ENCODE data around the gene APC.

APC gene

DNA sequence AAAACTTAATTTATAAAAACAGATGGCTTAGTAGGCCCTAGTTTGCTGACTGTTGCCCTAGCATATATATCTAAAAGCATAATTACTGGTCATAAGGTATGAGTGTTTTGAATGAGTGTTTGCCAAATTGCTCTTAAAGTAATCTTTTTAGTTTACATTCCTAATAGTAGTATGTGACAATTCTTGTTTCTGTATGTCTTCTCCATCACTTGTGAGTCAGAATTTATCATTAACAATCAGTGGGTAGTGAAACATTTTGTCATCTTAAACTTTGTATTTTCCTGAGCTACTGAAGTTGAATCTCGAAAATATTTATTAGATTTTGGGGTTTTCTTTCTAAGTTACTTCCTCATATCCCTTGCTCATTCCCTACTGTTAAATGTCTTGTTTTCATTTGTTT is 49.6 kb downstream of the APC start:
- no peak for DNase-seq (ENCODE audit: low spot score)

DNA sequence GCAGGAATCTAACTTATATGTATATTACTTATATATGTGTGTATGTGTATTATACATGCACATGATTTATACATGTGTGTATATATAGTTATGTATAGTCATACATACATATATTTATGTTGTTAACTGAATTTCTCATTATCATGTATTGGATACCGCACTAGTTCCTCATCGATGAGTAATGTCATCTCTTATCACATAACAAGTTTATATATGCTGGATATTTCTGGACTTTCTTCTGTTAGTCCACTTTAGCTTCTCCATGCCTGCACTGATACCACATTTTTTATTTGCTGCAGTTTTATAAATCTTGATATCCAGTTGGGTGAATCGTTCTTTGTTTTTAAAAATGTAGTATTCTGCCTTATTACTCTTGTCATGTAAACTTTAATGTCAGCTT is 50.2 kb downstream of the APC start:
- DNase-seq (ENCODE audit: low spot score), result no peak

DNA sequence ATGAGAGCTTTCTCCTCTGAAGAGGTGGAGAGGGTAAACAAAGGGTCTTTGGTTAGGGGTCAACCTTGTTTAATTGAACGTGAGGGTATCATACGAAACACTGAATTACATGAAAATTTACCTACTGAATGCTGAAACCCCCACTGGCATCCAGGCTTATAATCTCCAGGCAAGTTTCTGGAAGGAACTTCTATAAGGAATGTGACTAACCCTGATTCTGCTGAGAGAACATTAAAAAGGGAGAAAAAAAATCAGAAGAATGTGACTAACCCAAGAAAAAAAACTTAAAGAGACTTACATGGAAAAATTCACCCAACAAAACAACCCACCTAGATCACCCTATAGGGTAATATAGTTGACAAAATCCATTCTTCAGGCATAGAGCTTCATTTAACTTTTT is 55.5 kb downstream of the APC start:
- no peak for DNase-seq (ENCODE audit: low spot score)

DNA sequence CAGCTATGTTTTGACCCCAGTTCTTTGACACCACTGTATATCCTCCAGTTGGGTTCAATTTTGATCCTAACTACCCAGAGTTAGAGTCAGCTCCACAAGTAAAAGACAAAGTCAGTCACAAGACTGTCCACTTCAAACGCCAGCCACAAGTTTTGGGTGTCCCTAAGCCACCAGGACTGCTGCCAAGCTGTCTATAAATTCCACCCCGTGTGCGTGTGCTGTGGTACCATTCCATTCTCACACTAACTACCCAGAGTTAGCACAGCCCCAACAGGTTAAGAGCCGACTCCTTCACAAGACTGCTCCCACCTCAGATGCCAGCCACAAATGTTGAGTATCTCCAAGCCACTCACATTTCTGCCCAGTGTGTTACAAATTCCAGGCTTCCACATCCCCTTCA is 56.7 kb downstream of the APC start:
- no peak for DNase-seq (ENCODE audit: low spot score)

DNA sequence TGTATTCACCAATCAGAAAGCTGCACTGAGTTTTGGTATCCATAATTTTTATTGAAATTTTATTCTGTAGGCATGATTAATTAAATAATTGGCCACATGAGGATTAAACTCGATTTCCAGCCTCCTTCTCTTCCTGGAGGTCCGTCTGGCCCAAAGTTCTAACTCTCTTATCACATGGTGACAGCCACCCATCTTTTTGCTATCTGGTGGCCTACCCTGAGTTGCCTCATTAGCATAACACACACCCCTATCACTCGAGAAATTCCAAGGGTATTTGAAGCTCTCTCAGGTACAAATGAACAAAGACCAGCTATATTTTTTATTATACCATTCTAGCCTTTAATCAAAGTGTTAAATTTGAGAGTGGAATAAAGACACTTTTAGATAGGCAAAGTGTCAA is 57.7 kb downstream of the APC start:
- DNase-seq (ENCODE audit: low spot score), result no peak

DNA sequence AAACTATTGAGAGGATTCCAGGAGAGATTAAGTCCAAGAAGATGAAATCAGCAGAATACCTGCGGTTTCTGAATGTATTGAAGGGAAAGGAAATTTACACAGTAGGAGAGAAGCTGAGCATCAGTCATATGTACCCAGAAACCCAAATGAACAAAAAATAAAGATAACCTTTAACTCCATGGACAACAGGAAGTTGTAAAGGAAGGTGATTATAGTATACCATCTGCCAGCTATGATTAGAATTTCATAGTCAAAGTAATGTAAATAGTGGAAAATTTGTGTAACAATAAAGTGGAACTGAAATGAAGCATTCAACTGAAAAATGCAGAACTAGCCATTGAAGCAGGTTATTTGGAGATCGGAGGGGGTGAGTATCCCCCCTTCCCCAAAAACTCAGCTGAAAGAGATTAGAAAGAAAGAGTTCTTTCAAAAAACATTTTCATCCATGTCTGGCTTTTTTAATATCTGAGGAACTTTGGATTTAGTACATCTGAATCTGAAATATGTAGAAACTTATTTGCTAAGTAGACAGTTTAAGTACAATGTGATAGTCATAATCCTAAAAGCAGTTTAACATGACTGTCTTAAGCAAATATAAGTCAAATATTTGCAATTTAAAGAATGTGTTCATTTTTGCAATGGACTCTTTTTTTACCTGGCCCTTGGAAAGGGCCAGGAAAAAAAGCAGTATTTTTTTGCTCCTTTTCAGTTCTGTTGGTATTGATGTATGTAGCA is 58.4 kb downstream of the APC start:
- no peak for DNase-seq (ENCODE audit: low spot score)

DNA sequence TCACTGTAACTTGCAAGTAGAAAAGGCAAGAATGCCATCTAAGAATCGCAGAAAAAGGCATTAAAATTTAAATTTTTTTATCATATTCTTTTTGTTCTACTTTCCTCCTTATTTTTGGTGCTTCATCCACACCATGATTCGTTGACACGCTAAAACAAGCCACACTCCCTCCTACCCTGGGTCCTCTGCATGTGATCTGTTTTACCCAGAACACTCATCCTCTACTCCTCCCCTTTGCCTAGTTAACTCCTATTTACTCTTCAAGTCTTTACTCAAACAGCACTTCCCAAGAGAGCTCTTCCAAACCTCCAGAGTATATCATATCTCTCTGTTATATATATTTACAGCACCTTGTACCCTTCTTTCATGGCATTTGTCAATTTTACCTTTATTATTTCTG is 62.0 kb downstream of the APC start:
- no peak for DNase-seq (ENCODE audit: low spot score)

DNA sequence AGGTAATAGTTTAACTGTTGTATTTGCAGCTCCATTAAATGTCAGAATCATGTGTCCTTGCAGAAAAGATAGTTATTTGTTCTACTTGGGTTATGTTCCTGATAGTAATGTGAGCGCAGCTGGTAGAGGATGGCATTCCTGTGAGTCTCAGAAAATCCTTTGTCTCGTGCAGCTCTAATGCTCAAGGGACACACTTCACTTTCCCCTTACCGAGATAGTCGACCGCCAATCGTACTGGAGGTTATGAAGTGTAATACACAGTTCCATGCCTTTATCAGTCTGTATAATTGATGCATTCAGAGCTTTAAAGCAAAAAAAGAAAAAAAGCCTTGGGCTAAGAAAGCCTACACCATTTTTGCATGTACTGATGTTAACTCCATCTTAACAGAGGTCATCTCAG is 63.2 kb downstream of the APC start:
- DNase-seq (ENCODE audit: low spot score), result no peak

DNA sequence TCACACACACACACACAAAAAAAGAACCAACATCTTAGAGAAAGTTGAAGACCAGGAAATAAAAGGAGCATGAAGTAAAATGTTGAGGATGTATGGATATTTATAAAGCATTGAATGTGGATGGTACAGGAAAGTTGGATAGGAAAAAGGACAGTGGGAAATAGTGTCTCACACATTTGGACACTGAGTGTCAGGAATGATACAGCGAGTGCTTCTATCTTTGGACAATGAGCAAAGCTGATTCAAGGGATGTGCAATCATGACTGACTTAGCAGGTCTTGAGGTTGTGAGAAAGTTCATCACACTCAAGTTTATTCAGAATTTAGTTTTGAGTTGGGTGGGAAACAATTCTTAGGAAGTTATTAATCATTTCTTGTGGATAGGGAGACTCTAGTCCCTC is 73.3 kb downstream of the APC start:
- no peak for DNase-seq (ENCODE audit: low spot score)

DNA sequence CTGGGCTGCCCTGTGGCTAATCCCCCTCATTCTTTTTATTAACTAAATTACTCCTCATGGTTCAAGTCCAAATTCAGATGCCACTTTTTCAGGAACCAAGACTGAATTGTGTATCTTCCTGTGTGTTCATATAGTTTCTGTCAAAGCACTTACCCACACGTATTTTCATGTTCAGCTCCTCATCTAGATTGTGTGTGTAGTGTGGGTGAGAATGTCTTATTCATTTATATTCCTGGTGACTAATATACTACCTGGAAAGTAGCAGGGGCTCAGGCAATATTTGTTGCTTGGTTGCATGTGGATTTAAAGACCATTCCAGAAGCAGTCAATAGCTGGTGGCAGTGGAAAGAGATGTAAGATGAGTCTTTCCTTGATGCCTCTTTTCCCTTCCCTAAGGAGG is 74.9 kb downstream of the APC start:
- no peak for DNase-seq (ENCODE audit: low spot score)

DNA sequence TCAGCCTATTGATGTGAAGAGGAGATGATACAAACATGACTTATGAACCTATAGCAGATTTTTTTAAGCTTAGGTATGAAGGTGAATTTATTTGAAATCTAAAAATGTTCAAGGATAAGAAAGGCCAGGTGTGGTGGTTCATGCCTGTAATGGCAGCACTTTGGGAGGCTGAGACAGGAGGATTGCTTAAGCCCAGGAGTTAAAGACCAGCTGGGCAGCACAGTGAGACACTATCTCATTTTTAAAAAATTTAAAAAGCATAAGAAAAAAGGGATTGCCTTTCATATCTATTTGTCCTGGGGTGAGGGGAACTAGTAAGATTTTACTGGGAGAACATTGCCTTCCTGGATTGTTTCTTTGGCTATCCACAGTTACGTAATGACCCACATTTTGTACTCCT is 82.6 kb downstream of the APC start:
- DNase-seq (ENCODE audit: low spot score), result no peak

DNA sequence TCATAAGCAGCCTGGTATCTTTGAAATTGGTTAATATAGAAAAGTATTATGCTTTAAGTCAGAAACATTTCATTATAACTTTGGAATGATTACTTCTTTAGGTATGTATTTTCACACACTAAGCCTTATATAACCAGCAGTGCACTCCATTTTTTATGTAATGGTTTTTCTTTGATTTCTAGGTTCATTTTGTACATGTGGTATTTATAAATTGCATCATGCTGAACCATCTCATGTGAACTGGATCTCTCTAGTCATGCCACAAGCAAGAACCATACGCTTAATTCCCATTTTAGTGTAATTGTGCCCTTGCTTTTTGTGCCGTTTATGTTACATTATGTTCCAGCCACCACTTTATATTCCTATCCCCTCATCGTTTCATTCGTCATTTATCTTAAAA is 84.8 kb downstream of the APC start:
- no peak for DNase-seq (ENCODE audit: low spot score)

DNA sequence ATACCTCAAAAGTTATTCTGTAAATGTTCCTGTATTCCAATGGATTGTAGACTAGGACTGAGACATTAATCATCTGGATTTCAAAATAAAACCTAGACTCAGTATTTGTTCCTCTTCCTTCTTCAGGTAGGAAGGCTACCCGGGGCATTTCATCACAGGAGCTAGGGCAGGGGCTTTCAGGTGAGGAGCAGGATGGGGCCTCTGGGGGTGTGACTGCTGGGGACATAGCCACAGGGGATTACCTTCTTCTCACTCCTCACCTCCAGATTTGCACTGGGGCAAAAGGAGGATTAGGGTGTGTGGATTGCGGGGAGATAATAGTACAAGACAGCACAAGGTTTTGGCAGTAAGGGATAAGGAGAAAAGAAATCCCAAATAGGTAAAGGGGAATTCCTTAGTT is 85.5 kb downstream of the APC start:
- DNase-seq (ENCODE audit: low spot score), result no peak

DNA sequence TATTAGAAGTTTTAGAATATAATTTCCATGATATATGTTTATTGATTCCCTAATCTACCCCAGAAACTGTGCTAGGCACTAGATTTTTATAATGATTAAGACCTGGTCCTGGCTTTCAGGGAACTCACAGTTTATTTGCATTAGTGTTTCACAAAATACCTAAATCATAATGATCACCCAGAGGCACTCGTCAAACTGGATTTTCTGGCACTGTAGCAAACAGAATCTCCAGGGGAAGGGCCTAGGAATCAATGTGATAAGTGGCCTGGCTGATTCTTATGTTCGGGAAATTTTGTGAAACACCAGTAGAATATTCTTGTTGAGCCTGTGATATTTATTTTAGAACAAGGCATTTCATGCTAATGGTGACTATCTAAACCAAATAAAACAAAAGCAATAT is 86.0 kb downstream of the APC start:
- DNase-seq (ENCODE audit: low spot score), result no peak

DNA sequence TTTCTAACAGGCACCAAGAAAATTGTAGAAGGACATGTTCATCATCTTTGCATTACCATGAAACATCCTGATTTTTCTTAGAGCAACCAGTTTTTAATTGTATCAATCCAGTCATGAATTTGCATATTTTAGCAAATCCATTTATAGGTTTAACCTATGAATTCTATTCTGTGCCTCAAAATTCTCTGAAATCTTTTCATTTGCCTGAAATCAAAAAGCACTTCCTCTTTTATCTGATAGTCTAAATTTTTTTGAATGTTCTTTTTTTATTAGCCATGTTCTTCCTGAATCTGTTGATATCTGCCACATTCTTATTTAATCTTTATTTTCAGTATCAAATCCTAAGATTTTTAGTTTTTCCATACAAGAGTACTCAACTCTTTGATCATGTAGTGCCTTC is 86.5 kb downstream of the APC start:
- no peak for DNase-seq (ENCODE audit: low spot score)

DNA sequence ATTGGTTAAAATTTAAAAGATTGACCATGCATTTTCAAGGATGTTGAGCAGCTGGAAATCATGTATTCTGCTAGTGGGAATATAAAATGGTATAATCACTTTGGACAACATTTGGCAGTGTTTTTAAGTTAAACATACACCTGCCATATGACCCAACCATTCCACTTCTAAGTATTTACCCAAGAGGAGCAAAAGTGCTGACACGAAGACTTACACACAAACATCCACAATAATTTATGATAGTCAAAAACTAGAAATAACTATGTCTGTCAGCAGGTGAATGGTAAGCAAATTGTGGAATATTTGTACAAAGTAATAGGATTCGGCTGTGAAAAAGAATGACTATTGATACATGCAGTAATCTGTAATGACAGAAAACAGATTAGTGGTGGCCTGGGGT is 92.7 kb downstream of the APC start:
- DNase-seq (ENCODE audit: low spot score), result no peak

DNA sequence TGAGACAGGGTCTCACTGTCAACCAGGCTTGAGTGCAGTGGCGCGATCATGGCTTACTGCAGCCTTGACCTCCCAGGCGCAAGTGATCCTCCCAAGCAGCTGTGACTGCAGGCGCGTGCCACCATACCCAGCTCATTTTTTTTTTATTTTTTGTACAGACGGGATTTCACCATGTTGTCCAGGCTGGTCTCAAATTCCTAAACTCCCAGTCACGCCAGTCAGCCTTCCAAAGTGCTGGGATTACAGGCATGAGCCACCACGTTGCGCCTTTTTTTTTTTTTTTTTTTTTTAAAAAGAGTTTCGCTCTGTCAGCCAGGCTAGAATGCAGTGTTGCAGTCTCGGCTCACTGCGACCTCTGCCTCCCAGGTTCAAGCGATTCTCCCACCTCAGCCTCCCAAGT is 96.3 kb downstream of the APC start:
- no peak for DNase-seq (ENCODE audit: low spot score)

DNA sequence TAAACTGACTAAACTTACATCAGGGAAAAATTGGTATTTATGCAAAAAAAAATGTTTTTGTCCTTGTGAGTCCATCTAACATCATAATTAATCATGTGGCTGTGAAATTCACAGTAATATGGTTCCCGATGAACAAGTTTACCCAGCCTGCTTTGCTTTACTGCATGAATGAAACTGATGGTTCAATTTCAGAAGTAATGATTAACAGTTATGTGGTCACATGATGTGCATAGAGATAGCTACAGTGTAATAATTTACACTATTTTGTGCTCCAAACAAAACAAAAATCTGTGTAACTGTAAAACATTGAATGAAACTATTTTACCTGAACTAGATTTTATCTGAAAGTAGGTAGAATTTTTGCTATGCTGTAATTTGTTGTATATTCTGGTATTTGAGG is 106.8 kb downstream of the APC start:
- no peak for DNase-seq (ENCODE audit: low spot score)

DNA sequence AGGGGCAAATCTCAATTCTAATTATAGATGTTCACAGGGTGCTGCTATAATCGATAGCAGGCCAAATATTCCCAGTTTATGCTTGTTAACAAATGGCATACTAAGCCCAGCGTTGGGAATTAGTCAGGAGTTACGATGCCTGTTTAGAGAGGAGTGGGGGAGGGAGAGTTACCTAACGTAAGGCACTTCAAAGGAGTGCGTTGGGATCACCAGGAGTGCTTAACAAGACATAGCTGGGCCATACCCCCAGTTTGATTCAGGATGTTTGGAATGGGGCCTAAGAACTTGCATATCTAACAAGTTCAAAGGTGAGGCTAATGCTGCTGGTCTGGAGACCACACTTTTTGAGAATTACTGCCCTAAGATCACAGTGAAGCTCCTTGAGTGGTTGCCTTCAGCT is 108.9 kb downstream of the APC start:
- DNase-seq (ENCODE audit: low spot score), result no peak

DNA sequence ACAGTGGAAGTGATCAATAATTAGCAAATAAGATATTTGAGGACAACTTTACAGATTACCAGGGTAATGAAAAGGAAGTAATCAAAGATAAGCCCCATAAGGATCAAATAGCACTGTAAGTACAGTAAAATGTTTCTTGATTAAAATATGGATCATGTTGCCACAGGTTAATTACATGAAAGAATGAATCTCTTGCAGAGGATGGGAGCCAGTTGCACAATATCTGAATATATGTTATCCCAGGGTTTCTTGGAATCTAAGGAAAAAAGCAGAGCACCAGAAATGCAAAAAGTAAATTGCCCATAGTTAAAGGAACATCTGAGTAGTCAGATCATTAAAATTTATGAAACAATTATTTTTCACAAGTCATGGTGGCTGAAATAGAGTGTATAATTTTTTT is 109.6 kb downstream of the APC start:
- no peak for DNase-seq (ENCODE audit: low spot score)

DNA sequence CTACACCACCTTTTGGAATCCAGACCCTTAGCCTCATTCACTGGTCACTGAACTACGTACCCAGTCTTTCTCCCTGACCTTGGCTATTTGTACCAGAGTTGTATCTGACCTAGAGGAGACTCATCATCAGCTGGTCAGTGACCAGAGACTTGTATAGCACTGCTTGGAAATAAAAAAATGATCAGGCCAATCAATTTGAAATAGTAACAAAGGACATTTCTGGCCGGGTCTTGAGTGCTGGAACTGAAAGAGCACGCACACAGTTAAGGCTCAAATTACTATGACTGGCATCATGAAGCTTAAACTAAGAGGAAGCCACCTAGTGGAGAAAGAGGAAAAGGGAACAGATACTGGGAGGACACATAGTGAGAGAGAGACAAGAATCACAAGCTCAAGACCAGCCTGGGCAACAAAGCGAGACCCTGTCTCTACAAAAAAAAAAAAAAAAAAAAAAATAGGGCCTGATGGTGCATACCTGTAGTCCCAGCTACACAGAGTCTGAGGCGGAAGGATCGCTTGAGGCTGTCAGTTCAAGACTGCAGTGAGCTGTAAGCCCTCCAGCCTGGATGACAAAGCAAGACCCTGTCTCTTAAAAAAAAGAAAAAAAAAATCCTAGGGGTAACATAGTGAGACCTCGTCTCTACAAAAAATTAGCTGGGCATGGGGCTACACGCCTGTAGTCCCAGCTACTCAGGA is 110.6 kb downstream of the APC start:
- DNase-seq (ENCODE audit: low spot score), result peak; percentile 74

DNA sequence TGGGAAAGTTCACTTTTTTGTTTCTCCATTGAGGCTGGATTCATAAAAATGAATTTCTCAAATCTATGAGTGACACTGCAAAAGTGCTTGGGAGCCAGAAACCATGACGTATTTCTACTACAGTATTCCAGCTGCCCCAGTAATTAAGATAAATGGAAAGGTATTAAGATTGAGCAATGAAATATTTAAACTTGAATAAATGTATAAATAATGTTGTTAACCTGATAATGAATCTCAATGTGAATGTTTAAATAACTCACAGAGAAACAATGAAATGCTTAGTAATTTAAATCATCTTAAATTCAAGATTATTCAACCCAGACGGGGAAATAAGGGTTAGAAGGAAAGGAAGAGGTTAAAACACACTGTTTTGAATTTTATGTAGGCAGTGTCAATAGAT is 112.2 kb downstream of the APC start:
- no peak for DNase-seq (ENCODE audit: low spot score)

DNA sequence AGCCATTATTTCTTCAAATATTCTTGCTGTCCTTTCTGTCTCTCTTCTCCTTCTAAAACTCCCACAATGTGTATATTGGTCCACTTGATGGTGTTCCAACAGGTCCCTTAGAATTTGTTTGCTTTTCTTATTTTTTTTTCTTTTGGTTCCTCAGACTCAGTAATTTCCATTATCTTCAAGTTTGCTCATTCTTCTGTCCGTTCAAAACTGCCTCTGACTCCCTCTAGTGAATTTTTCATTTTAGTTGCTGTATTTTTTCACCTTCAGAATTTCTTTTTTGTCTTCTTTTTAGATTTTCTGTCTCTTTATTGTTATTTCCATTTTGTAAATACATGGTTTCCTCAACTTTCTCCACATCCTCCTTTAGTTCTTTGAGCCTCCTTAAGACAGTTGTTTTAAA is 117.0 kb downstream of the APC start:
- no peak for DNase-seq (ENCODE audit: low spot score)

DNA sequence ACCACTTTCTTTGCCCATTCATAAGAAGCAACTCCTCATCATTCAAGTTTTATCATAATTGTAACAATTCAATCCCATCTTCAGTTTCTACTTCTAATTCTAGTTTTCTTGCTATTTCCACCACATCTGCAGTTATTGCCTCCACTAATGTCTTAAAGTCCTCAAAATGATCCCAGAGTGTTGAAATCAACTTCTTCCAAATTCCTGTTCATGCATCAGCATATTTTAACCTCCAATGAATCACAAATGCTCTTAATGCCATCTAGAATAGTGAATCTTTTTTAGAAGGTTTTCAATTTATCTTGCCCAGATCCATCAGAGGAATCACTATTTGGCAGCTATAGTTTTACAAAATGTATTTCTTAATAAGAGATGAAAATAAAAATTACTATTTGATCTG is 120.2 kb downstream of the APC start:
- no peak for DNase-seq (ENCODE audit: low spot score)
